GM18870 (cell line): Measurements from ENCODE around the gene RAI1.

Source experiments
- ATAC-seq: cut with Tn5 transposase; IDR thresholded peaks from one replicate; pipeline ENCODE4 v1.9.1; 2021; ENCODE audit warnings: moderate library complexity; ENCODE audit not compliant: unreplicated experiment

The RAI1 gene

GRCh38 chr17:17714879-17715278 lies 33.6 kb downstream of the RAI1 start:
- ATAC-seq: no peak

GRCh38 chr17:17716837-17717523 lies 35.7 kb downstream of the RAI1 start:
- ATAC-seq: no peak

GRCh38 chr17:17718251-17718650 lies 37.0 kb downstream of the RAI1 start:
- ATAC-seq: no peak

- ATAC-seq: no peak
These were observed 38.1 kb downstream of the RAI1 start for GRCh38 chr17:17719199-17719940.

GRCh38 chr17:17719966-17720543 lies 38.8 kb downstream of the RAI1 start:
- ATAC-seq: no peak

GRCh38 chr17:17721140-17721668 lies 39.9 kb downstream of the RAI1 start:
- ATAC-seq: no peak

- no peak for ATAC-seq
These were observed 41.0 kb downstream of the RAI1 start for GRCh38 chr17:17722081-17722905.

GRCh38 chr17:17722906-17723353 lies 41.7 kb downstream of the RAI1 start:
- no peak for ATAC-seq

- ATAC-seq: no peak
These were observed 42.4 kb downstream of the RAI1 start for GRCh38 chr17:17723354-17724261.

GRCh38 chr17:17724307-17725010 lies 43.2 kb downstream of the RAI1 start:
- ATAC-seq: no peak

GRCh38 chr17:17725011-17725751 lies 43.9 kb downstream of the RAI1 start:
- no peak for ATAC-seq

- no peak for ATAC-seq
These were observed 44.6 kb downstream of the RAI1 start for GRCh38 chr17:17725752-17726457.

GRCh38 chr17:17726458-17727060 lies 45.3 kb downstream of the RAI1 start:
- no peak for ATAC-seq

GRCh38 chr17:17727111-17727659 lies 45.9 kb downstream of the RAI1 start:
- ATAC-seq: no peak

- no peak for ATAC-seq
These were observed 46.9 kb downstream of the RAI1 start for GRCh38 chr17:17728146-17728545.

GRCh38 chr17:17728550-17729251 lies 47.4 kb downstream of the RAI1 start:
- ATAC-seq: no peak
